Germinal center (tissue), 1 donor: ENCODE measurements around the gene HTRA3.

Experiments
- DNase-seq: peaks from one replicate; pipeline ENCODE4 v3.0.0; 2012; ENCODE audit warnings: mixed read lengths, low spot score

HTRA3 gene

GRCh38 chr4:8280876-8281440 lies 11.4 kb downstream of the HTRA3 start:
- DNase-seq: no peak

- no peak for DNase-seq
Observed at GRCh38 chr4:8281519-8282133, 12.1 kb downstream of the HTRA3 start.

DNA sequence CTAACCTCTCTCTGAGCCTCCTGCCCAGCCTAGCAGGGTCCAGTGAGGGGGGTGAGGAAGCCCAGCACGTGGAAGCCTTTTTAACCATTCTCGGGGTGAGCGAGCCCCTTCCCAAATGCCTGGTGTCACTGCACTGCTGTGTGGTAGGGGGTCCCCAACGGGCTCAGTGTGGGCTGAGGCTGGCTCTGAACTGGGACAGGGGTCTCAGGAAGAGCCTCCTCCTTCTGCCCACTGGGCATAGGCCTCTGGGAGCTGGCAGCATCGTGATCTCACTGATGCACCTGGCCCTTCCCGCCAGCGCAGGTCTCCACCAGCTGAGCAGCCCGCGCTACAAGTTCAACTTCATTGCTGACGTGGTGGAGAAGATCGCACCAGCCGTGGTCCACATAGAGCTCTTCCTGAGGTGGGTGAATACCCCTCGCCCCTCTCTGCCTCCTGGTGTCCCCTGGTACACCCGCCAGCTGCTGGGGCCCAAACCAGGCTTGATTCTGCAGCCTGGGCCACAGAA lies 12.6 kb downstream of the HTRA3 start:
- DNase-seq: no peak

GRCh38 chr4:8282742-8283141 lies 13.2 kb downstream of the HTRA3 start:
- no peak for DNase-seq

GRCh38 chr4:8283161-8283560 lies 13.6 kb downstream of the HTRA3 start:
- DNase-seq: no peak

GRCh38 chr4:8283631-8284121 lies 14.1 kb downstream of the HTRA3 start:
- no peak for DNase-seq

GRCh38 chr4:8284391-8284790 lies 14.8 kb downstream of the HTRA3 start:
- no peak for DNase-seq

DNA sequence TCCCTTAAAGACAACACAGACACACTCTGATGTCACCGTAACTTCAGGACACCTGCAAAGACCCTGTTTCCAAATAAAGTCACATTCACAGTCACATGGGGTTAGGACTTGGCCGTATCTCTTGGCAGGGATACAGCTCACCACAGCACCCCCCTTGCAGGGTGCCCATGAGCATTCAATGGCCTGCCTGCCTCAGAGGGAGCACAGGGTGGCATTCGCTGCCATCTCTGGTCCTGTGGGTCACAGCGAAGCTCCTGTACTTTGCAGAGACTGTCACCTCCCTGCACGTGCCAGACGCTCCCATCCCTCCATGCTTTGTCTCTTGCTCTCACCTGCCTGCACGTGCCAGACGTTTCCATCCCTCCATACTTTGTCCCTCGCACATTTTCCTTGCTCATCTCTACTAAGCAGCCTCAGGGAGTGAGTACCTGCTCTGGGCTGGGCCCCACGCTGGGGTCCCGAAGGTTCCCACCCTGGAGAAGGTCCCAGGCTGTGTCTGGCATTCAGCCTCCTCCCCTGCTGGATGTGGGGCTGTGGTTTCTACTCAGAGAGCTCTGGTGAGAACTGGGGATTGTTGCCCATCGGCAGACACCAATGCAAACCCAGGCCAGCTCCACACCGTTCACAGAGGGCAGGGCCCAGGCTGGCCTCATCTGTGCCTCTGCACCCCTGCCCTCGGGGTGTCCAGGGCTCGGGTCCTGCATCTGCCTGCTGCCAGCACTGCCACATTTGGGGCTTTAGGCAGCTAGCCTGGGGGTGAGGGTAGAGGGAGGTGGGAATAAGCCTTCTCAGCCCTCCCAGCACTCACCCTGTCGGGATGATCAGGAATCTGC lies 15.8 kb downstream of the HTRA3 start:
- no peak for DNase-seq

DNA sequence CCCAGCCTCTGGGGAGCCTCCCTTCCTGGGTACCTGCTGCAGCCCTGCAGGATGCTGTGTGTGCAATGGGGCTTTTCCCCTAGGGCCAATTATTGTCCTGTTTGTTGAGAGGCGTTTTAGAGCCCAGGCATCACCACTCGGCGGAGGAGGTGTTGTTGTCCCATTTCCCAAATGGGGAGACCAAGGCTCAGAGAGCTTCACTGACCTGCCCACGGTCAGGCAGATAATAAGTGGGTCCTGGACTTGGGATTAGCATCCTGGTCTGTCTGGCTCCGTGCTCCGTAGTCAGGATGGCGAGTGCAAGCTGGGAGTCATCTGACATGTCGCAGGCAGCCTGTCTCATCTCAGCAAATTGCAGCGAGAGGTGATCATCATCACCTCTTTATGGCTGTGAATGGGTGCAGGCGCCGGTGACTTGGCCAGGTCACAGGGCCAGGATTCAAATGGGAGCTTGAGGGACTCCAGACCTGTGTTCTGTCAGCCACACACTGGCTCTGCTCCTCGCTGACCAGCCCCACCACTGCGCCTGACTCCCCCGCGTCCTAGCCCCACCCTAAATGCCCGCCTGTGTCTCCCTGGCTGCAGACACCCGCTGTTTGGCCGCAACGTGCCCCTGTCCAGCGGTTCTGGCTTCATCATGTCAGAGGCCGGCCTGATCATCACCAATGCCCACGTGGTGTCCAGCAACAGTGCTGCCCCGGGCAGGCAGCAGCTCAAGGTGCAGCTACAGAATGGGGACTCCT lies 16.6 kb downstream of the HTRA3 start:
- no peak for DNase-seq

DNA sequence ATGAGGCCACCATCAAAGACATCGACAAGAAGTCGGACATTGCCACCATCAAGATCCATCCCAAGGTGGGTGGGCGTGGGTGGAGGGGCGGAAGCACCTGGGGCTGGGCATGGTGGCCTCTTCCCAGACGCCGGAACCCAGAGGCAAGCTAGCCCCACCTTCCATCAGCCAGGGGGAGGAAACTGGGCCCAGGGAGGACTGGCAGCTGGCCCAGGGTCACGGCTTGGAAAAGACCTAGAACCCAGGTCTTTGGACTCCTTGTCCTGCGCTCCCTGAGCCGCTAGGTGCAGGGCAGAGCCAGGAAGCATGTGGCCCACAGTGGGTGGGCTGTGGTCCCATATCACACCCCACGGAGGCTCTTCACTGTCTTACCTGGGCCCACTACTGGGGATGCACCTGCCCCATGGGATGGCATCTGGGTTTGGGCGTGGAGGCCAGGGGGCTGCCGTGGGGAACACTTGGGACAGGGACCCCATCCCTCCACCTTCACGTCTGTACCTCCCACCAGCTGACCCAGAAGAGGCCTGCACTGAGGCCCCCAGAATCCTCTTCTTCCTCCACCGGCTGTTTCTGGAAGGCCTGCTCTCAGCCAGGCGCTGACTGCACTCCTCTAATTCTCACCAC lies 17.3 kb downstream of the HTRA3 start:
- DNase-seq: no peak

- no peak for DNase-seq
Observed at GRCh38 chr4:8287343-8288280, 18.1 kb downstream of the HTRA3 start.

DNA sequence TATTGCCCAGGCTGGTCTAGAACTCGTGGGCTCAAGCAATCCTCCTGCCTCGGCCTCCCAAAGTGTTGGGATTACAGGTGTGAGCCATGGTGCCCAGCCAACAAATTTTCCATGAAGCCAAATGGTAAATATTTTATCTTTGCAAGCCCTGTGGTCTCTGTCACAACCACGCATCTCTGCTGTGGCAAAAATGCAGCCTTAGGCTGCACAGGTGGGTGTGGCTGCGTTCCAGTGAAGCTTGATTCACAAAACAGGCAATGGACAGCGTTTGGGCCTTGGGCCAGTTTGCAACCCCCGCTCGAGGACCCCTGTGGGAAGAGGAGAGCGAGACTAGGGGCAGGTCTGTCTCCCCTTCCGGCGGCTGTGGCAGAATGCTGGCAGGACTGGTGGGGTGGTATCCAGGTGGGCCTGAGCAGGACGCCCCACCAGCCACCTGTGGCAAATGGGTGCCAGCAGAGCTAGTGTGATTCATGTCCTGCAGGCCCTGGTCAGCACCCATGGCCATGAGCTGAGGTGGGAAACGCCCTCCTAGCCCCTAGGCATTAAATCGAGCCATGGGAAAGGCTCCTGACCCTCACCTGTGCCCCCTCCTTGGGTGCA lies 19.7 kb downstream of the HTRA3 start:
- no peak for DNase-seq

- DNase-seq: peak; percentile 19
Observed at GRCh38 chr4:8289956-8290700, 20.6 kb downstream of the HTRA3 start.

GRCh38 chr4:8290701-8290970 lies 21.1 kb downstream of the HTRA3 start:
- no peak for DNase-seq

- no peak for DNase-seq
Observed at GRCh38 chr4:8291036-8291682, 21.6 kb downstream of the HTRA3 start.

DNA sequence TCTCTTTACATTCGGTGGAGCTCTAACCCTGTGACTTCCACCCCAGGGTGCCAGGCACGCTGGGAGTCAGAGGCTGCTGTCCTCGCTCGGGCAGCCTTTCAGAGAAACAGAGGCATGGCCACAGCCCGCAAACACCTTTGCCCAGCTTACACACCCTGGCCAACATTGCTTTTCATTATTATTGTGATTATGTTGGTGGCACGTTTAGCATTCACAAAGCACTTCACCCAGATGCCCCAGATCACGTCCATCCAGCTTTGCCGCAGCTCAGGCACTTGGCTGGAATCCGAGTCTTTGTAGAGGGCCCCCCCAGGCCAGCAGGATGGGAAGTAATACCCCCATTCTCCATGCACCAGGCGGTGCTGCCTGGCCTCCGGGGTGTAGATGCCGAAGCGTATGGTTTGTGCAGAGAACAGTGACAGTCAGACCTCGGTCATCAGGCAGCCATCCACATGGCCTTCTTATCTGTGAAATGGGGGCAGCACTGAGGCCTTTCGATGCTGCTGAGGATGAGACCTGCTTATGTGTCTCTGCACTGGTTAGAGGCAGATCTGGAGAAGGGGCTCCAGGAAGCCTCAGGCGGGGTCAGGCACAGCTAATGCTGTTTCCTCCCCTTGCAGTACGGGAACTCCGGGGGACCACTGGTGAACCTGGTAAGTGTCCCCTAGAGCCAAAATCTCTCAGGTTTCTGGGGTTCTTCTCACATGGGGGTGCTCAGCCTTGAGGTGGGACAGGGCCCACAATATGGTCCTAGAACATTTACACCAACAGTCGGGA lies 22.3 kb downstream of the HTRA3 start:
- DNase-seq: no peak

- no peak for DNase-seq
Observed at GRCh38 chr4:8292478-8293107, 23.0 kb downstream of the HTRA3 start.
